Dedifferentiated amniotic fluid mesenchymal stem cell (primary cell): ENCODE data around the gene ITGA7.

Source experiments
- DNase-seq: peaks from one replicate; pipeline ENCODE4 v3.0.0-alpha.2; 2016; ENCODE audit errors: extremely low spot score

The ITGA7 gene

DNA sequence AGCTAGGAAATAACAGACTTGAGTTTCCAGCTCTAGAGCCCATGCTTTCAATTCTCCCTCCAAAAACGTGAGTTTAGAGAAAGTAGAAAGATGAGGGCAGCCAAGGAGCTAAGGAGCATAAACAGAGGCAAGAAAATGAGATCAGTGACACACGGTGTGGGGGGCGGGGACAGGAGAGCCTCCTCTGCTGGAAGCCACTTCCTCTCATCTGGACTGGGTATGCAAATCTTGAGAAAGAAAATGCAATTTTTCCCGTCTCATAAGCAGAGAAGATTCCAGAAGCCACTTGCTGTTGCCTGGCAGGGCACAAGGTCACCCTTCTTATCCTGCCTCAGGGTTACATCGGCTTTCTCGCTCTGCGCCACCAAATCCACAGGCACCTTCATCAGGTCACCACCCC, 65.0 kb downstream of the ITGA7 start:
- no peak for DNase-seq

DNA sequence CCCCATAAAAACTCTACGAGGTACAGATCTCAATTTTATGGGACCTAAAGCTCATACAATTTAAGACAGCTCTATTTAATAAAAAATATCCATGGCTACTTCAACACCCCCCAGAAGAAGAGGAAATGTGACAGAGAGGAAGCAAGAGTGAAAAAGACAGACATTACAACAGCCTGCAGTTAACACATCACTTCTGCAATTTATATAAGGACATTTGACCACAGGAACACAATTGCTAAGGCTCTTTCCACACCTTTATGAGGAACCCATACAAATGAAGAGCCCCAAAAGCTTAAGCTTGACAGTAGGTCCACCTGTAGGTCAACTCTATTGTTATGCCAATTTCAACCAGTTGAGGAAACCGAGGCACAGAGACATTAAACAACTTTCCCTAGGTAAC, 65.4 kb downstream of the ITGA7 start:
- DNase-seq: no peak

DNA sequence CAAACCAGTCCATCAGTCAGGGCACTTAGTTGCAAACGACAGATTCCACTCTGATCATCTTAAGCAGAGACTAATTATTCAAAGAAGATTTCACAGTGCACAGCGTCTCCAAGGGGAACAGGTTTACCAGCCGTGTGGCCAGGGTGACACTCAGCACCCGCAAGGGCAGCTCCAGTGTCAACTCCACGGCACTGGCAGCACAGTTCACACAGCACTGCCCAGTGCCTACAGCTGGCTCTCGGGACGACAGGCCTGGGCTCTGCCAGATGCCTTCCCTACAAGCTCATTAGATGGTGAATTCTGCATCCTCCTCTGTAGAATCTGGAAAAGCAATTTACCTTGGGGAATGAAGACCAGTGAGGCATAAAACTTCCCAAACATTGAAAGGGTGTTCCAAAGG, 66.1 kb downstream of the ITGA7 start:
- no peak for DNase-seq

DNA sequence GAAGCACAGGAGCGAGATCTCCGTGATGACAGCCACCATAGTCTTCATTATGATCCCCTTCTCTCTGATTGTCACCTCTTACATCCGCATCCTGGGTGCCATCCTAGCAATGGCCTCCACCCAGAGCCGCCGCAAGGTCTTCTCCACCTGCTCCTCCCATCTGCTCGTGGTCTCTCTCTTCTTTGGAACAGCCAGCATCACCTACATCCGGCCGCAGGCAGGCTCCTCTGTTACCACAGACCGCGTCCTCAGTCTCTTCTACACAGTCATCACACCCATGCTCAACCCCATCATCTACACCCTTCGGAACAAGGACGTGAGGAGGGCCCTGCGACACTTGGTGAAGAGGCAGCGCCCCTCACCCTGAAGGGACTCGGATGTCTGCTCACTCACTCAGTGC, 70.2 kb downstream of the ITGA7 start:
- no peak for DNase-seq

DNA sequence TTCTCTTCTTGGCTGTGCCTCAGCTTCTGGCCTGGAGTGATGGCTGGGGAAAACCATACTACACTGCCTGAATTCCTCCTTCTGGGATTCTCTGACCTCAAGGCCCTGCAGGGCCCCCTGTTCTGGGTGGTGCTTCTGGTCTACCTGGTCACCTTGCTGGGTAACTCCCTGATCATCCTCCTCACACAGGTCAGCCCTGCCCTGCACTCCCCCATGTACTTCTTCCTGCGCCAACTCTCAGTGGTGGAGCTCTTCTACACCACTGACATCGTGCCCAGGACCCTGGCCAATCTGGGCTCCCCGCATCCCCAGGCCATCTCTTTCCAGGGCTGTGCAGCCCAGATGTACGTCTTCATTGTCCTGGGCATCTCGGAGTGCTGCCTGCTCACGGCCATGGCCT, 70.9 kb downstream of the ITGA7 start, which contains the start of gene OR10P1:
TSS of gene OR10P1 (plus strand) at position 40 of the 400 bp plus-strand sequence. CDS start at position 40, 0 bp downstream.
- DNase-seq: no peak

DNA sequence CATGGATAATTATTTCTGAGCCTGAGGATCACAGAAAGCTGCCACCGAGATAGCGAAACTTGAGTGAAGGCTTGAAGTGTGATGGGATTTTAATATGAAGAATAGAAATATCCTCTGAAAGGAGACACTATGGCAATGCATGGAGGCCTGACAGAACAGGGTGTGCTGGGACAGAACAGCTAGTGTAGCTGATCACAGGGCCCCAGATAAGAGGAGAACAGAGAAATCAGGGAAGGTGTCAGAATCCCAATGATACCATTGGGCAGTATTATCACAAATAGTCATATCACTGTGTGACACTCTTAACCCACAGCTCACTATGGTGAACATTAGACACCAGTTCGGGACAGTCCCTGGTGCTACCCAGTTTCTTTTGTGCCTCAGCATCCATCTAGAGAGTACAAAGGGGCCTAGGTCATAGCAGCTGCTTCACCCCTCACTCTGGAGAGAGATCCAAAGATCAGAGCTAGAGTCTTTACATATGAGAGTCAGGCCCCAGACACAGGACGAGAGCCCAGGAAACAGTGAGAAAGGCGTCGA, 71.5 kb downstream of the ITGA7 start:
- no peak for DNase-seq
